ENCODE results near the gene HTR1B.

DNA sequence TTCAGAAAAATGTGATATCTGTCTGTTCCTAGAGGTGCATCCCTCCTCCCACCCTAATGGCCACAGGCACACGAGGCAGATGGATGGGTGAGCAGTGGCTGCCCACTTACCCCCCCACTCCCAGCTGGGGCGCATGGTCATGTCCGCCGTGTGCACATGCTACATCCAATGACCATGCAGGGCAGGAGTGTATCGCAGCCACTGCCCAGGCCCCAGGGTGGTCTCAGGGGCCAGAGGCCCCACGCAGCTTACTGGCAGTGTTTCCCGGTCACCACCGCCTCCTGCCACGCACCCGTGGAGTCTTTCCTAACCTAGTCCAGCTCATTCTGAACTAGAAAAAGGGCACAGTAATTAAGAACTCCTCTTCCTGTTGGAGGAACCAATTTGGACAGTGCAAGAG lies 11.7 kb upstream of the HTR1B start:
- TF ChIP-seq, protein P1, sequence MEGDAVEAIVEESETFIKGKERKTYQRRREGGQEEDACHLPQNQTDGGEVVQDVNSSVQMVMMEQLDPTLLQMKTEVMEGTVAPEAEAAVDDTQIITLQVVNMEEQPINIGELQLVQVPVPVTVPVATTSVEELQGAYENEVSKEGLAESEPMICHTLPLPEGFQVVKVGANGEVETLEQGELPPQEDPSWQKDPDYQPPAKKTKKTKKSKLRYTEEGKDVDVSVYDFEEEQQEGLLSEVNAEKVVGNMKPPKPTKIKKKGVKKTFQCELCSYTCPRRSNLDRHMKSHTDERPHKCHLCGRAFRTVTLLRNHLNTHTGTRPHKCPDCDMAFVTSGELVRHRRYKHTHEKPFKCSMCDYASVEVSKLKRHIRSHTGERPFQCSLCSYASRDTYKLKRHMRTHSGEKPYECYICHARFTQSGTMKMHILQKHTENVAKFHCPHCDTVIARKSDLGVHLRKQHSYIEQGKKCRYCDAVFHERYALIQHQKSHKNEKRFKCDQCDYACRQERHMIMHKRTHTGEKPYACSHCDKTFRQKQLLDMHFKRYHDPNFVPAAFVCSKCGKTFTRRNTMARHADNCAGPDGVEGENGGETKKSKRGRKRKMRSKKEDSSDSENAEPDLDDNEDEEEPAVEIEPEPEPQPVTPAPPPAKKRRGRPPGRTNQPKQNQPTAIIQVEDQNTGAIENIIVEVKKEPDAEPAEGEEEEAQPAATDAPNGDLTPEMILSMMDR (IDR thresholded peaks at IDR 0.05) = no peak
- TF ChIP-seq EP300 (IDR thresholded peaks at IDR 0.05) = no peak
- TF ChIP-seq POLR2A (IDR thresholded peaks at IDR 0.05) = no peak
